ENCODE results near the gene PRKCZ. TPM values are rescaled to one million over a fixed set of nuclear protein-coding genes. Genes with fewer than 3 reads are reported as not detected.

PRKCZ gene
- total RNA-seq, 1 donor from 2014 or later = 13.9 TPM

DNA sequence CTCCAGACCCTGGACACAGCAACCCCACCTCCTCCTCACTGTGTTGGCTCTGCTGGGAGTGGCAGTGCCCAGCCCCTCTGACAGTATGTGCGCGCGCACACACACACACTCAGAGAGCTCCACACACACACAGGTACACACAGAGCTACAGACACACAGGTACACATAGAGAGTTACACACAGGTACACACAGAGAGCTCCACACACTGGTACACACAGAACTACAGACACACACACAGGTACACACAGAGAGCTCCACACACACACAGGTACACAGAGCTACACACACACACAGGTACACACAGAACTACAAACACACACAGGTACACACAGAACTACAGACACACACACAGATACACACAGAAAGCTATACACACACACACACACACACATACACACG lies 6.3 kb upstream of the PRKCZ start:
- intact Hi-C loops (cut with DNase I) = no loop called here
- DNase-seq (ENCODE audit: low spot score) = no peak

DNA sequence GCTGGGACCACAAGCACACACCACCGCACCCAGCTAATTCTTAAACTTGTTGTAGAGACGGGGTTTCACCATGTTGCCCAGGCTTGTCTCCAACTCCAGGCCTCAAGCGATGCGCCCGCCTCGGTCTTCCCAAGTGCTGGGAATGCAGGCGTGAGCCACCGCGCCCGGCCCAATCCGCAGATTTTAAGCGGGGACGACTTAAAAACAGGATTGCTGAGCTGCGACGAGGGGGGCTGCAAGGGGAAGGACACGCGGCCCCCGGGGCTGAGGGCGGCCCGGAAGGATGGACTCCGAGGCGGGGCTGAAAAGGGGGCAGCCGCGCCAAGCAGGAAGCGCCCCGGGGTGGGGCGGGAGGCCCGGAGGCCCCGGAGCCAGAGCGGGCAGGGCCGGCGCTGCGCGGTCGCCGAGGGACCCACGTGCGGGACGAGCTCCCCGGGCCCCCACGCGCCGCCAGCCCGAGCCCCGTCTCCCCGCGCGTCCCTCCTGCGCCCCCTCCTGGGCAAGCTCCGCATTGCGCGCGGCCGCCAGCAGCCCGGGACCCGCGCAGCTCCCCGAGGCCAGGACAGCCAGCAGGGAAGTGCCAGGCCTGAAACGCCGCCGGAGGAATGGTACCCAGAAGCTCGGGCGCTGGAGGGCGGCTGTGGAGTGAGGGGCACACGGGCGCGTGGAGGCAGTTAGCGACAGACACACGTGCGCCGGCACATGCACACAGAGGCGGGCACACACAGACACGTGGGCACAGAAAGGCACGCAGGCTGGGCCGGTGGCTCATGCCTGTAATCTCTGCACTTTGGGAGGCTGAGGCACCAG lies 5.5 kb upstream of the PRKCZ start:
- intact Hi-C loops (cut with DNase I) = loop anchor here (1.0 kb wide), 1 partner anchor 84 kb away; no protein-coding TSS in a partner anchor

DNA sequence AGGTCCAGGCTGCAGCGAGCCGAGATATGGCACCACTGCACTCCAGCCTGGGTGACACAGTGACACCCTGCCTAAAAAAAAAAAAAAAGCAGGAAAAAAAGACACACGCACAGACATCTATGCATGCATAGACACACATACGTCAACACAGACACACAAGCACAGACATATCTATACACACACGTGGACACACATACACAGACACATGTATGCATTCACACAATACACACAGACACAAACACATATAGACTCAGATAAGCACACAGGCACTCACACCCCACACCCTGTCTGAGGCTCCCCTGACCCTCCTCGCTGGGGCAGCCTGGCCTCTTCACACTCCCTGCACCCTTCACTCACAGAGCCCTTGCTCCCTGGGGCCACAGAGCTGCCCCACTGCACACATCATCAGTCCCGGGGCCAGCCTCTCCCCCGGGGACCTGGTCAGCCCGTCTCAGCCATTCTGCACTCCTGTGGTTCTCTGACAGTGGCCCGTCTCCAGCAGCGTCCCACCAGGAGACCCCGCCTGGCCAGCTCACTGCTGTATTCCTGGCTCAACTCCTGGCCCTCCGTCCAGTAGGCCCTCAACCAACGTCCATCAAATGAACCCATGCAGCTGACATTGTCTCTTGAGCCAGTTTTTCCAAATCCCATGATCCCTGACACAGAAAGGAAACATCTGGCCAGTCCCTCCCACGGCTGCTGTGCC lies 4.6 kb upstream of the PRKCZ start:
- DNase-seq (ENCODE audit: low spot score) = no peak

More for the DNA sequence above, 5.5 kb upstream of the PRKCZ start:
- DNase-seq (ENCODE audit: low spot score) = peak; percentile 87

DNA sequence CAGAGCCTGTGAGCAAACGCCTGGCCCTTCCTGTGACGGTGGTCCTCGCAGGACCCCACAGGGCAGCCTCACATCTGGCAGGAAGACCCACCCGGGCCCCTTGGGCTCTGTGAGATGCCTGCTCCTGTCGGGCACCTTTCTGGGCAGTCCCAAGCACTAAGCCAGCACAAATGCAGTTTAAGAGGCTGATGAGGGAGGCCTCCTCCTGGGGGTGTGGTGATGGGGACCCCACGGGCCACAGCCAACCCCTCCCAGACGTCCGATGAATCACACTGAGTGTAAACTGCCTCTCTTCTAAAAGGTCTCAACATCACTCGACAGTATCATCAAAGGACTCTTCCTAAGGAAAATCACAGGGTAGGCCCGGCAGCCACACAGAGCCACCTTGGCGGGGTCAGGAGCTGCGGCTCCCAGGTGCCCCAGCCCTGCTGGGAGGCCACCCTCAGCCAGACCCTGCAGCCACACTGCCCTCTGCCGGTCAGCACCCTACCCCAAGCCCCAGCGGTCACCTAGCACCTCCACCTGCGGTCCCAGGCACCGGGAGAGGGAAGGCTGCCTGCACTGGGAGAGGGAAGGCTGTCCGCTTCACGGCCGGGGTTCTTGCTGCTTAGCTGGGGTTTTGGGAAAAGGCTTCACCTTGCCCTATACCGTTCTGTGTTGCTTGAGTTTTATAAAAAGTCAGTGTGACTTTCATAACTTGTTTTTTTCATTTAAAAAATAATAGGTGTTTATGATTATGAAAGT lies 3.9 kb upstream of the PRKCZ start:
- intact Hi-C loops (cut with DNase I) = loop anchor here (1.0 kb wide), 1 partner anchor 102 kb away; no protein-coding TSS in a partner anchor

More for the DNA sequence above, 4.6 kb upstream of the PRKCZ start:
- intact Hi-C loops (cut with DNase I) = loop anchor here (1.0 kb wide), 2 partner anchors 85 to 101 kb away; no protein-coding TSS in a partner anchor

DNA sequence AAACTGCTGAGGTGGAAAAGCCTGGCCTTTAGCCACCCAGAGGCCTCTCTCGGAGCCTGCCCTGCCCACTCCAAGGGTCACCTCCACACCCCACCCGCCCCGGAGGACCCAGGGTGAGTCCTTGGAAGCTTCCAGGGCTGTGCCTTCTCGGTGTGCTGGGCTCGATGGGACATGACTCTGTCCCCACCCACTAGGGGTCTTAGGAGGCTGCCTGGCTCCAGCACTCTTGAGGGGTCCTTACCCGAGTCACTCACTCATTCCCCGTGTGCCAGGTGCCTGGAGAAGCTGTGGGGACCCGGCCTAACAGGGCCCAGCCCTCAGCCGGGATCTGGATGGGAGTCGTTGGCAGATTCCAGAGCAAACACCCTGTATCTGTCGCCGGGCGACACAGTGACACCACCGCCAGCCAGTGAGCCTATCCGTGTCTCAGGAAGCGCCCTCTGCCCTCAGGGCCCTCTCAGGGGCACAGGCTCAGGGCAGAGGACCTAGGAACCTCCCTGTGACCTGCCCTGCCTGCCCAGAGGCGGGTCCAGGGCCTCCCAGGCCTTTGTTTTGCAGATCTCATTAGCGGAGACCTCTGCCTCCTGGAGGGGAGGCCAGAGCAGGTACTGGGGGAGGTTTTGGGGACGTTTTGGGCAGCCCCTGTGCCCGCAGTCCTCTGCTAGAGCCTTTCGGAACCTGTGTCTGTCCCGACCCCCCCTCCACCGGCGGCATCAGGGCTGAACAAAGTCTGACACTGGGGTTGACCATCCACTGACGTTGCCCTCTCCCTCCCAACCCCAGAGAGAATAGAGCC lies 3.1 kb upstream of the PRKCZ start:
- DNase-seq (ENCODE audit: low spot score) = no peak
- intact Hi-C loops (cut with DNase I) = loop anchor here (1.0 kb wide), 1 partner anchor 103 kb away; no protein-coding TSS in a partner anchor

More for the DNA sequence above, 3.9 kb upstream of the PRKCZ start:
- peak; percentile 87 for DNase-seq (ENCODE audit: low spot score)

DNA sequence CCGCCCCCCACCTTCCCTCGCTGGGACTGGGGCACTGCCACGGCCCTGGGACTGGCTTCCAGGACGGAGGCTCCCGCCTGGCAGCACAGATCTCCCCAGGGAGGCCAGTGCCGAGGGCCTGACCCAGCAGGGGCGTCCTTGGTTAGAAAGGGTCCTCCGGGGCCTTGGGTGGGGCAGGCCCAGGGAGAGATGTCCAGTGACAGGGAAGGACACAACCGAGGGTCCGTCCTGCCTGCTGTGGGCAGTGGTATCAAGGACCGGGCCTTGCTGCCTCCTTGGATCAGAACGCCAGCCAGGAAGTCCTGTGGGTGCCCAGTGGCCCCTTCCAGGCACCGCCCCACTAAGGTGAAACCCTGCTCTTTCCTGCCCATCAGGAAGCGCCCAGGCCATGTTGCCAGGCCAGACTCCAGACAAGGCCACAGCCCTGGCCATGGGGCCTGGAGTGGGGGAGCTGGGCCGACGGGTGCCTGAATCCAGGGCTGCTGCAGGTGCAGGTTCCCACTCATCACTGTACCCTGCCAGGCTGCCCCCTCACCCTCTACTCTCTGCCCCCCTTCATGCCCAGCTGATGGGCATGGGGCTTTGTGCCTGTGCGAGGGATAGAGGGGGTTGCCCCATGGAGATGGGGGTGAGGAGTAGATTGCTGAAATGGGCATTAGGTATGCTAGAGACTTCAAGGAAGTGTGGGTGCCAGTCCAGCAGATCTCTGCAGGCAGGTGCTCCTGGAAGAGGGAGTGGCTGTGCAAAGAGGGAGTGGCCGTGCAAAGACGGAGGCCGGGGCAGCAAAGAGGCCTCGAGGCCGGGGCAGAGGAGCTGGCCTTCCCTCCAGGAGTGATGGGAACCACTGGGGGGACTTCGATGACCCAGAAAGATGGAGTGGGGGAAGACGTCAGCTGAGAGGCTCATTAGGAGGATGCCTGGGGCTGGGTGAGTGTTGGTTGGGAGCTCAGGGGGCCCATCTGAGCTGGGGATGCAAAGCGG lies 2.2 kb upstream of the PRKCZ start:
- DNase-seq (ENCODE audit: low spot score) = no peak
- intact Hi-C loops (cut with DNase I) = no loop called here

DNA sequence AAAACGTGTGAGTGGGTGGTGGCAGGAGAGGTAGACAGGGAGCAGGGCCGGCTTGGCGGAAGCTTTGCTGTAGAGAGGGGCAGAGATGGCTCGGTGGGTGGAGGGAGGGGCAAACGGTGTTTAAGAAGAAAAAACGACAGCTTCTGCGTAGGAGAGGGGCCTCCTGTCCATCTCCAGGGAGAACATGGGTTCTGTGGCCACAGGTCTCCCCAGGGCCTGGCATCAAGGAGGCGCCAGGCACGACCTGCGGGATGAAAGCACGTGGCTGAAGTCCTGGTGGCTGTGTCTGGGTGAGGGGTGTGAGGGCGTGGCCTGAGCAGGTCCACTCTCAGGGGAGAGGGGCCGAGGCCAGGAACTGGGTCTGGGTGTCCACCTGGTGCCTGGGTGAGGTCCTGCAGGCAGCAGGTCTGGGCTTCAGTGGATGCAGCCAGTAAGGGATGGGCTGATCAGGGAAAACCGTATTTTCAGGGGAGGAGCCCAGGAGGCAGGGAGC lies 940 bp upstream of the PRKCZ start:
- intact Hi-C loops (cut with DNase I) = no loop called here
- DNase-seq (ENCODE audit: low spot score) = no peak

DNA sequence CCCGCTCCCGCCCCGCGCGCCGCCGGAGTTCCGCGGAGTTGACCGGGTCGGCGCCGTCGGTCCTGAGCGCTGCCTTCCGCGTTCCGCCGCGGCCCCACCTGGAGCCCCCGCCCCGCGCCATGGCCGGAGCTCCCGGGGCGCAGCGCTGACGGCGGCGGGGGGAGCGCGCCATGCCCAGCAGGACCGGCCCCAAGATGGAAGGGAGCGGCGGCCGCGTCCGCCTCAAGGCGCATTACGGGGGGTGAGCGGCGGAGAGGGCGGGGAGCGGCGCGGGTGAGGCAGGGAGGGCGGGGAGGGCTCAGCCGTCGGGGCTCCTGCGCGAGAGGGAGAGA lies 216 bp downstream of the PRKCZ start:
- no peak for DNase-seq (ENCODE audit: low spot score)
- intact Hi-C loops (cut with DNase I) = no loop called here

DNA sequence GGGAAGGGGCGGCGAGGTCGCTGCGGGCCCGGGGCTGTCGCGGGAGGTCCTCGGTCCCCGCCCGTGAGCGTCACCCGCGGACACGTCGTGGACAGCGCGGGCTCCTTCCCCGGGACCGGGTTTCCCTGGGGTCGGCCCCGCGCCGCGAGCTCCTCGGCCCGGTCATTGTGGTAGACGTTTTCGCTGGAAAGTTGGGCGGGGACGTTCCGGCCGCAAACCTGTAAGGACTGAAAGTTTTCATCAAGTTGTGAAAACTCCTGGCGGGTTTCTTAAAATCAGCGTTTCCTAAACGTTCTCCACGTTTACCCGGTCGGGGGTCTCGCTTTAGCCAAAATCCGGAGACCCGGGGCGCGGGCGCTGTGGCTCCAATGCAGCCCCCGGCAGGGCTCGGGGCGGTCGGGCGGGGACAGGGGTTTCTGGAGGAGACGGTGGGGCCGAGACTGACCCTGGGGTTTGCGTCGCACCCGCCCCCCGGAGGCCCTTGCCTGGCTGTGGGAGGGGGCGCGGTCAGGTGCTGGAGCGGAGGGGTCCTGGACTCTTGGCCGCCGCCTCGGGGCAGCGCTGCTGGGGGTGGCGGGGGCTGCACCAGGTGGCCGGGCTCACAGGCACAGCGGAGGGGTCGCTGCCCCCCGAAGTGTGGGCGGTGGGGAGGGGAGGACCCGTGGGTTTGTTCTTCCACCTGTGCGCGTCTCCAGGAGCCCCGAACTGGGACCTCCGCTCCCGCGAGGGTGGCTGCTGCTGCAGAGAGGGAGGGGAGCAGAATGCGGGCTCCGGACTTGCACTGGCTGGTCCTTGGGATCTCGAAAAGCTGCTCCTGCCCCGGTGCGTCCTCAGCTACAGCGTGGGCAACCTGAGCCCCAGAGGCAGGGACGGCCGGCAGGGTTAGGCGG lies 827 bp downstream of the PRKCZ start:
- intact Hi-C loops (cut with DNase I) = no loop called here
- no peak for DNase-seq (ENCODE audit: low spot score)

DNA sequence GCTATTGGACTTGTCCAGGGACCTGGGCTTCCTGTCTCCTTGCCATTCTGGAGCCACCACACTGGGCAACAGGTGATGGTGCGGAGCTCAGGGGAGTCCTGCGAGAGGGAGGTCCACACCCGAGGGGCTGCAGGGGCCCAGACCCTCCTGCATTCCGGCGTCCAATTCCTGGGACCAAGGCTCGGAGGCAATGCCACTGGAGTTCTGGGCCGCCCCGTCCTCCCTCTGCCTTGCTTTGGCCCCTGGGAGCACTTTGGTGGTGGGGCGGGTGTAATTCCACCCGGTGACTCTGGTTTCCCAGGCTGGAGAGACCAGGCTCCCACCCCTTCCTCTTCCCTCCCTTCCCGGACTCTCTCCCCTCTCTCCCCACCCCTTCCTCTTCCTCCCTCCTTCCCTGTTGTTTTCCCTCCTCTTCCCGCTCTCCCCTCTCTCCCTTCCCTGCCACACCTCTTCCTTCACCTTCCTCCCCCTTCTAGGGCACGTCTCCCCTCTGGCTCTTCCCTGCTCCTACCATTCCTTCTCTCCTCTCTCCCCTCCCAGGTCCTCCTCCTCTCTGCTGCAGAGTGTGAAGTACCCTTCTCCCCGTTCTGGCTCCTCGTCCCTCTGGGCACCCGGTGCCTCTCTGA lies 2.0 kb downstream of the PRKCZ start:
- intact Hi-C loops (cut with DNase I) = no loop called here
- no peak for DNase-seq (ENCODE audit: low spot score)

DNA sequence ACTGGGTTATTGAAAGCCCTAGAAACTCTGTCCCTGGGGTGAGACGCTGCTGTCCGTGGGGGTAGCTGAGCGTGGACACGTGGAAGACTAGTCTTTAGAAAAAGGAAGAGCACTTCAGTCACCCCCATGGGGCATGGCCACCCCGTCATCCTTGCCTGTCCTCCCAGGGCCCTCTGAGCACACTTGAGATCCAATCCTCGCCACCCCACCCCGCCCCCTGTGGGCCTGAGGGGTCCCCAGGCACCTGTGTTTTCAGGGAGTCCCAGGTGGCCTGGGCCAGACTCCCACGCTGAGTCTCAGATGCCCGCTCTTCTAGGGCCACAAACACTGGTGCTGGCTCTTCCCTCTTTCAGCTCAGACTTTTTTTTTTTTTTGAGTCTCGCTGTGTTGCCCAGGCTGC lies 2.5 kb downstream of the PRKCZ start:
- intact Hi-C loops (cut with DNase I) = no loop called here
- DNase-seq (ENCODE audit: low spot score) = no peak

DNA sequence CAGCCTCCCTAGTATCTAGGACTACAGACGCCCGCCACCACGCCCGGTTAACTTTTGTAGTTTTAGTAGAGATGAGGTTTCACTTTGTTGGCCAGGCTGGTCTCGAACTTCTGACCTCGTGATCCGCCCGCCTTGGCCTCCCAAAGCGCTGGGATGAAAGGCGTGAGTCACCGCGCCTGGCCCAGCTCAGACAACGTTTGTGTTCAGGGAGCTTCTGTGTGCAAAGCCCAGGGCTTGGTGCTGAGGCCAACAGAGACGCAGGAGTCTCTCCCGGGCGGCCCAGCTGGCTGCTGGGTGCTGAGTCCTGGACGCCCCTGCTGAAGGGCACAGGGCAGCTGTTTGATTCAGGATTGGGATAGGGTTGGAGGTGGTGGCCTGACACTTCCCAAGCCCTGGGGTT lies 3.0 kb downstream of the PRKCZ start:
- intact Hi-C loops (cut with DNase I) = no loop called here
- DNase-seq (ENCODE audit: low spot score) = no peak

DNA sequence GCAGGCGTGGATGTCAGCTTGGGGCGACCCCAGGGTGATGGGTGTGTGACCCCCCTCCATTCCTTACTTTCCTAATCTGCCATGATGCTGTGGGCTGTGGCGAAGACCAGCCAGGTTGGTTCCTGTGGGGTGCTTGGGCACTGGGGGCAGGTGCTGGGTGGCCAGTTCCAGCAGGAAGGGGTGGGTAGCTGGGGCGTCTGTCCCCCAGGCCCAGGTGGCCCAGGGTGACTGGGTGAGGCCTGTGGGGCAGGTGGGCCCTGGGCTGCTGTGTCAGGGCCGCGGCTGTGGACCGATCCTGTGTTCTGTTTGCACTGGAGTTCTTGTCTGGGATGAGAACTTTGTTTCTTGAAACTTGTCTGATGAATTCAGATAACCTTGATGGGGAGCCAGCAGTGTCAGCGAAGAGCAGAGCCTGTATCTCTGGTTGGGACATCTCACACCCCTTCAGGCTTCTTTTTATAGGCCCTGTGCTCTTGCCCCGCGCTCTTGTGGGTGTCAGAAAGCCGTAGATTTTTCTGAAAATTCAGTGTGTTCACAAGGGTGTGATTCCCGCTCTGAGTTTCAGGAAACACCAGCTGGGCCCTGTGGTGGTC lies 3.7 kb downstream of the PRKCZ start:
- intact Hi-C loops (cut with DNase I) = no loop called here

DNA sequence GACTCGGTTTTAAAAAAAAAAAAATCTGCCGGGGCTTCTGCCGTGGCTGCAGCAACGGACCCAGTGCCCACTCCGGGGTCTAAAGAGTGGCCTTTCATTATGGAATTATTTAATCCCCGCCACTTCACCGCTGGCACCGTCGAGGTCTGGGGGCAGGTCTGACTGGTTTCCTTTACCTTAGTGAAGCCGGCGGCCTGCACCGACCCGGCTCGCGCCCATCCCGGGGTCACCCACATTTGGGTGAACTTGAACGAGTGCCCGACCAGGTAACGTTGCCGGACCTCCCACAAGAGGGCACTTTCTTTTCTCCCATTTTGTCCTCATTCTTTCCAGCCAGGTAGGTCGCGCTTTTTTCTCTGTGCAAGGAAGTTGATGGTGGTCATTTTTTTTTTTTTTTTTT lies 4.3 kb downstream of the PRKCZ start:
- DNase-seq (ENCODE audit: low spot score) = no peak
- intact Hi-C loops (cut with DNase I) = no loop called here

More for the DNA sequence above, 3.7 kb downstream of the PRKCZ start:
- DNase-seq (ENCODE audit: low spot score) = no peak

DNA sequence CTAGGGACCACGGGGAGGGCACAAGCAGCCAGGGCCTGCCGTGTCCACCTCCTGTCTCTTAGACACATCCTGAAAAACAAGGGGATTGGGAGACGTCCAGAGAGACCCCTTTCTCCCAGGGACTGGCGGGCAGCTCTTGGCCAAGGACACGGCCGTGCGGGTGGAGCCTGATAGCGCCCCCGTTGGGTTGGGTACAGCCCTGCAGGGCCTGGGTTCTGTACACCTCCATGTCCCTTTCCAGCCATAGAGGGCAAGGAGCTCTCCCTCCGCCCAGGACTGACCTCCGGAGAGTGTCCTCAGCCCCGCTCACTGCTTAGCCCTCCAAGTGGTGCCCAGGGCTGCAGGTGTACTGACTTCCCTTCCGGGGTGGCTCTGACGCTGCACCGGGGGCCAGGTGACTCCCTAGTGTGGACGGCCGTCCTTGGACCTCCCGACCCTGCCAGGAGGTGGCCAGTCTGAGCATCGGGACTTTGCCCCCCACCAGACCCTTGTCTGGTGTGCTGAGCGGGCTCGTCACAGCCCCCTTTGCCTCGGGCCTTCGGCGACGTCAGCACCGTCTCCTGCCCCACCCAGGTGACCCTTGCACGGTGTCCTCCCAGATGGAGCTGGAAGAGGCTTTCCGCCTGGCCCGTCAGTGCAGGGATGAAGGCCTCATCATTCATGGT lies 5.8 kb downstream of the PRKCZ start:
- intact Hi-C loops (cut with DNase I) = no loop called here
- no peak for DNase-seq (ENCODE audit: low spot score)
